Stomach smooth muscle (tissue), 2 donors: ENCODE results near the gene TMEM141.
"Not testable (repeated sequence)": the region's sequence is repeated elsewhere in the genome, so short reads cannot be mapped to it uniquely, and the experiment has no call there.

Experiments used
- H3K27ac ChIP-seq: one replicate; pipeline ENCODE4 v1.7.0; 2013; ENCODE audit warnings: mild to moderate bottlenecking, low read length, inconsistent platforms
- H3K27me3 ChIP-seq, 2 donors: one replicate each; pipeline ENCODE4 v1.7.0; 2013; ENCODE audit warnings: low read length in 2 of 2; ENCODE audit not compliant: insufficient read depth in 2 of 2, control insufficient read depth in 1 of 2
- H3K36me3 ChIP-seq, 2 donors: one replicate each; pipeline ENCODE4 v1.7.0; 2013; ENCODE audit warnings: low read length in 2 of 2; ENCODE audit not compliant: control insufficient read depth in 2 of 2, insufficient read depth in 2 of 2
- H3K4me1 ChIP-seq: one replicate; pipeline ENCODE4 v1.7.0; 2013; ENCODE audit warnings: low read length; ENCODE audit not compliant: control insufficient read depth, insufficient read depth
- H3K4me3 ChIP-seq, 2 donors: one replicate each; pipeline ENCODE4 v1.7.0; 2013; ENCODE audit warnings: low read length in 2 of 2
- H3K9ac ChIP-seq, 2 donors: one replicate each; pipeline ENCODE4 v1.7.0; 2013; ENCODE audit warnings: low read length in 2 of 2, mild to moderate bottlenecking in 1 of 2
- H3K9me3 ChIP-seq, 2 donors: one replicate each; pipeline ENCODE4 v1.7.0; 2013; ENCODE audit warnings: low read length in 2 of 2; ENCODE audit not compliant: control insufficient read depth in 2 of 2
- donor health status: healthy.
- donor health status: Pancreatic carcinoma.

The TMEM141 gene

GRCh38 chr9:136798708-136799078 lies 7.5 kb downstream of the TMEM141 start:
- no peak overlapping the region for H3K4me3 ChIP-seq

GRCh38 chr9:136799079-136799853 lies 8.1 kb downstream of the TMEM141 start:
- Histone ChIP-seq H3K4me3 (peak overlapping the region in 1 of 2 donors; percentile 62), H3K9me3 (no peaks in the 10 kb centered on the region), H3K27ac (no peak overlapping the region), H3K4me1 (peaks cover 15% of the 10 kb centered on the region), H3K27me3 (peaks cover 50 to 51% of the 10 kb centered on the region in 2 donors), H3K36me3 (no peaks in the 10 kb centered on the region), H3K9ac (no peak overlapping the region)

More at GRCh38 chr9:136798708-136799078, 7.5 kb downstream of the TMEM141 start:
- H3K4me1 ChIP-seq = peaks cover 15% of the 10 kb centered on the region
- no peak overlapping the region for H3K9ac ChIP-seq
- peaks cover 50 to 51% of the 10 kb centered on the region in 2 donors for H3K27me3 ChIP-seq
- H3K9me3 ChIP-seq = no peaks in the 10 kb centered on the region
- no peaks in the 10 kb centered on the region for H3K36me3 ChIP-seq
- no peak overlapping the region for H3K27ac ChIP-seq

- H3K4me1 ChIP-seq = peaks cover 15% of the 10 kb centered on the region
- no peak overlapping the region for H3K9ac ChIP-seq
- H3K4me3 ChIP-seq = peak overlapping the region; percentile 22 to 62
- no peak overlapping the region for H3K27ac ChIP-seq
- H3K9me3 ChIP-seq = no peaks in the 10 kb centered on the region
- peaks cover 50 to 51% of the 10 kb centered on the region in 2 donors for H3K27me3 ChIP-seq
- H3K36me3 ChIP-seq = no peaks in the 10 kb centered on the region
Observed at GRCh38 chr9:136799854-136800657, 8.9 kb downstream of the TMEM141 start.

- H3K27me3 ChIP-seq = peaks cover 40 to 41% of the 10 kb centered on the region in 2 donors
- no peak overlapping the region for H3K9ac ChIP-seq
- no peaks in the 10 kb centered on the region for H3K9me3 ChIP-seq
- no peak overlapping the region for H3K4me3 ChIP-seq
- no peak overlapping the region for H3K27ac ChIP-seq
- H3K4me1 ChIP-seq = peaks cover 31% of the 10 kb centered on the region
- no peaks in the 10 kb centered on the region for H3K36me3 ChIP-seq
Observed at GRCh38 chr9:136802321-136802720, 11.2 kb downstream of the TMEM141 start.

- not testable (repeated sequence) for H3K27ac ChIP-seq, H3K9me3 ChIP-seq, H3K36me3 ChIP-seq, H3K9ac ChIP-seq, H3K4me3 ChIP-seq
- Histone ChIP-seq H3K27me3 (peaks cover 37 to 40% of the 10 kb centered on the region in 2 donors), H3K4me1 (peaks cover 31% of the 10 kb centered on the region)
Observed at GRCh38 chr9:136803009-136803550, 11.9 kb downstream of the TMEM141 start.

GRCh38 chr9:136803551-136804508 lies 12.7 kb downstream of the TMEM141 start:
- peaks cover 31 to 35% of the 10 kb centered on the region in 2 donors for H3K27me3 ChIP-seq
- no peak overlapping the region for H3K27ac ChIP-seq
- H3K9ac ChIP-seq = no peak overlapping the region
- H3K4me3 ChIP-seq = no peak overlapping the region
- H3K36me3 ChIP-seq = no peaks in the 10 kb centered on the region
- peaks cover 35% of the 10 kb centered on the region for H3K4me1 ChIP-seq
- no peaks in the 10 kb centered on the region for H3K9me3 ChIP-seq

GRCh38 chr9:136804509-136805206 lies 13.5 kb downstream of the TMEM141 start:
- Histone ChIP-seq H3K36me3 (peaks cover under 1 to 2% of the 10 kb centered on the region in 2 donors), H3K9ac (no peak overlapping the region), H3K9me3 (no peaks in the 10 kb centered on the region), H3K27me3 (peaks cover 22 to 26% of the 10 kb centered on the region in 2 donors), H3K4me1 (peaks cover 37% of the 10 kb centered on the region), H3K4me3 (no peak overlapping the region), H3K27ac (no peak overlapping the region)

- H3K9ac ChIP-seq = no peak overlapping the region
- H3K4me1 ChIP-seq = peaks cover 38% of the 10 kb centered on the region
- H3K36me3 ChIP-seq = peaks cover 5 to 7% of the 10 kb centered on the region in 2 donors
- H3K27me3 ChIP-seq = peaks cover 18 to 22% of the 10 kb centered on the region in 2 donors
- no peak overlapping the region for H3K4me3 ChIP-seq
- H3K27ac ChIP-seq = no peak overlapping the region
- H3K9me3 ChIP-seq = no peaks in the 10 kb centered on the region
Observed at GRCh38 chr9:136805207-136805740, 14.1 kb downstream of the TMEM141 start.

- Histone ChIP-seq H3K9me3 (no peaks in the 10 kb centered on the region), H3K9ac (no peak overlapping the region), H3K36me3 (peaks cover 6 to 7% of the 10 kb centered on the region in 2 donors), H3K27me3 (peaks cover 10 to 14% of the 10 kb centered on the region in 2 donors), H3K4me1 (peaks cover 31% of the 10 kb centered on the region), H3K4me3 (no peak overlapping the region), H3K27ac (no peak overlapping the region)
Observed at GRCh38 chr9:136806067-136806466, 14.9 kb downstream of the TMEM141 start.
